A549 (cell line): ENCODE measurements around the gene MAB21L3.

Experiments
- EP300 ChIP-seq, 2 experiments: fragments of >200 bp; sonication (Bioruptor Twin); formaldehyde crosslinking; IDR thresholded peaks; 2 replicates in 1 of 2; 3 replicates in 1 of 2; pipeline ENCODE4 v1.6.1; 2016 to 2017
- RAD21 ChIP-seq, 2 experiments: fragments of >200 bp in 1 of 2; sonication (Bioruptor Twin) in 1 of 2; formaldehyde crosslinking in 1 of 2; IDR thresholded peaks in 1 of 2; conservative IDR thresholded peaks in 1 of 2; 2 replicates in 1 of 2; 3 replicates in 1 of 2; pipeline ENCODE4 v1.6.1; 2012 to 2018; ENCODE audit warnings: inconsistent platforms in 1 of 2
- TF ChIP-seq, protein P1 (sequence below): IDR thresholded peaks from 2 replicates; pipeline ENCODE4 v1.6.1; 2012
- TF ChIP-seq, protein P2 (sequence below): fragments of >200 bp; sonication (Bioruptor Twin); formaldehyde crosslinking; IDR thresholded peaks from 3 replicates; pipeline ENCODE4 v1.5.1; 2016

GRCh38 chr1:116138277-116138792 lies 27.1 kb downstream of the MAB21L3 start:
- TF ChIP-seq, protein P1, sequence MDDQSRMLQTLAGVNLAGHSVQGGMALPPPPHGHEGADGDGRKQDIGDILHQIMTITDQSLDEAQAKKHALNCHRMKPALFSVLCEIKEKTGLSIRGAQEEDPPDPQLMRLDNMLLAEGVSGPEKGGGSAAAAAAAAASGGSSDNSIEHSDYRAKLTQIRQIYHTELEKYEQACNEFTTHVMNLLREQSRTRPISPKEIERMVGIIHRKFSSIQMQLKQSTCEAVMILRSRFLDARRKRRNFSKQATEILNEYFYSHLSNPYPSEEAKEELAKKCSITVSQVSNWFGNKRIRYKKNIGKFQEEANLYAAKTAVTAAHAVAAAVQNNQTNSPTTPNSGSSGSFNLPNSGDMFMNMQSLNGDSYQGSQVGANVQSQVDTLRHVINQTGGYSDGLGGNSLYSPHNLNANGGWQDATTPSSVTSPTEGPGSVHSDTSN, result no peak
- TF ChIP-seq RAD21 (conservative IDR thresholded peaks at IDR 0.05 in 1 of 2, IDR thresholded peaks at IDR 0.05 in 1 of 2) (no peak), EP300 (IDR thresholded peaks at IDR 0.05) (no peak)
- TF ChIP-seq, protein P2, sequence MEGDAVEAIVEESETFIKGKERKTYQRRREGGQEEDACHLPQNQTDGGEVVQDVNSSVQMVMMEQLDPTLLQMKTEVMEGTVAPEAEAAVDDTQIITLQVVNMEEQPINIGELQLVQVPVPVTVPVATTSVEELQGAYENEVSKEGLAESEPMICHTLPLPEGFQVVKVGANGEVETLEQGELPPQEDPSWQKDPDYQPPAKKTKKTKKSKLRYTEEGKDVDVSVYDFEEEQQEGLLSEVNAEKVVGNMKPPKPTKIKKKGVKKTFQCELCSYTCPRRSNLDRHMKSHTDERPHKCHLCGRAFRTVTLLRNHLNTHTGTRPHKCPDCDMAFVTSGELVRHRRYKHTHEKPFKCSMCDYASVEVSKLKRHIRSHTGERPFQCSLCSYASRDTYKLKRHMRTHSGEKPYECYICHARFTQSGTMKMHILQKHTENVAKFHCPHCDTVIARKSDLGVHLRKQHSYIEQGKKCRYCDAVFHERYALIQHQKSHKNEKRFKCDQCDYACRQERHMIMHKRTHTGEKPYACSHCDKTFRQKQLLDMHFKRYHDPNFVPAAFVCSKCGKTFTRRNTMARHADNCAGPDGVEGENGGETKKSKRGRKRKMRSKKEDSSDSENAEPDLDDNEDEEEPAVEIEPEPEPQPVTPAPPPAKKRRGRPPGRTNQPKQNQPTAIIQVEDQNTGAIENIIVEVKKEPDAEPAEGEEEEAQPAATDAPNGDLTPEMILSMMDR, result no peak
